Activated CD8-positive, alpha-beta T cell treated with anti-CD3 and anti-CD28 coated beads for 36 hours (primary cell): ENCODE data around the gene INAFM1. TPM values are rescaled to one million over a fixed set of nuclear protein-coding genes. Genes with fewer than 3 reads are reported as not detected.
"Not testable (repeated sequence)": the region's sequence is repeated elsewhere in the genome, so short reads cannot be mapped to it uniquely, and the experiment has no call there.

Source experiments
- ATAC-seq: fragments of 200-7000 bp; cut with Tn5 transposase; one replicate; pipeline ENCODE4 v1.10.0; 2021; ENCODE audit warnings: mild to moderate bottlenecking, moderate library complexity
- CTCF ChIA-PET: fragments of 350-600 bp; sonication (Branson Sonifier 250); formaldehyde crosslinking; loops from one replicate; lab custom pipeline; 2021; ENCODE audit warnings: antibody characterized with exemption; lab: Charles Lee
- POLR2A ChIA-PET: fragments of 350-600 bp; sonication (Branson Sonifier 250); formaldehyde crosslinking; loops from one replicate; lab custom pipeline; 2021; ENCODE audit warnings: antibody characterized with exemption; lab: Charles Lee
- DNase-seq: peaks from one replicate; pipeline ENCODE4 v3.0.0-alpha.2; 2020
- H3K27ac Mint-ChIP-seq: one replicate; pipeline ENCODE4 v1.8.0; 2021; ENCODE audit warnings: mild to moderate bottlenecking, mixed read lengths
- H3K27me3 Mint-ChIP-seq: one replicate; pipeline ENCODE4 v1.8.0; 2021; ENCODE audit warnings: mixed read lengths
- H3K36me3 Mint-ChIP-seq: one replicate; pipeline ENCODE4 v1.8.0; 2021; ENCODE audit warnings: low read depth, mixed read lengths
- H3K4me1 Mint-ChIP-seq: one replicate; pipeline ENCODE4 v1.8.0; 2021; ENCODE audit warnings: low read depth, mixed read lengths
- H3K4me3 Mint-ChIP-seq: one replicate; pipeline ENCODE4 v1.8.0; 2021; ENCODE audit warnings: mild to moderate bottlenecking, moderate library complexity, mixed read lengths
- H3K9me3 Mint-ChIP-seq: one replicate; pipeline ENCODE4 v1.8.0; 2021; ENCODE audit warnings: mixed read lengths
- intact Hi-C: fragments of 100-400 bp; cut with micrococcal nuclease; formaldehyde crosslinking; loops from one replicate; pipeline ENCODE4 v1.10.0; 2022
- total RNA-seq, 2 experiments: library from RNA; stranded (reverse); gene quantifications; one replicate each; pipeline ENCODE4 v1.2.3, GENCODE V29; 2021
- TF ChIP-seq, protein P1 (sequence below): fragments of 200-600 bp; IDR thresholded peaks from one replicate; pipeline ENCODE4 v1.8.0; 2022; ENCODE audit warnings: antibody characterized with exemption, mild to moderate bottlenecking

Gene INAFM1
- total RNA-seq, 2 experiments from 2014 or later: 11.4 to 12.7 TPM

DNA sequence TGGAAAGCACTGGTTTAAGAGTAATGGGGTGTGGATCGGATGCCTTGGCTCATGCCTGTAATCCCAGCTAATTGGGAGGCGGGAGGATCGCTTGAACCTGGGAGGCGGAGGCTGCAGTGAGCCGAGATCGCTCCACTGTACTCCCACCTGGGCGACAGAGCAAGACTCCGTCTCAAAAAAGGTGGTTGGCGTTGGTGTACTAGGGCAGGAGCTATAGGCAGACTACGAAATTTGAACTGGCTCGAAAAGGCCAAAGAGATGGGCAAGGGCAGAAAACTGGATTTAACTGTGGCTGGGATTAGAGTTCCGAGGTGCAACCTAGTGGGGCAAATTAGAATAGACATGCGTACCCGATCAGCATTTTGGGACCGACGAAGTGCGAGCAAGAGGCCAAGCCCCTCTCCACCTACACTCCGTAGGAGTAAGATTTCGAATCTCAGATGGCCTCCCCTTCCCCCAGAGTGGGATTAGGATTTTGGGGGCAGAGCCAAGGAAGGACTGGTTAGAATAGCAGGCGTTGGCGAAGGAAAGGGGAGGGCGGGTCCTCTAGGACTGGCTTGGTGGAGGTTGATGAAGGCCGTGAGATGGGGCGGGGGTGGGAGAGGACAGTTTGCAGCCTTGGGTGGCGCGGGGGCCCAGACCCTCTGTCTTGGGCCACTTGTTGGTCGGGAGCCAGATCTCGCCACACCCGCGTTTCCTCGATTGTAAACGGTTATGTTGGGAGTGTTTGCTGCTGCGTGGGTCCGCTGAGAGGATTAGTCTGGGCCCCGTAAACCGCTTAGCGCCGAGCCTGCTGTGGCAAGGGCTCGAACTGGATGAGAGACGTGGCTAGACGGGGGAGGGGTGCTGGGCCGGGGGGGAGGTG lies 2.0 kb upstream of the INAFM1 start:
- POLR2A ChIA-PET: interaction anchor here (0.9 to 1.2 kb wide), 4 partner anchors 14 to 71 kb away, joined by 3 to 4 read pairs (median 4); no protein-coding TSS in a partner anchor
- Mint-ChIP-seq H3K4me1 (peaks cover 23% of the 10 kb centered on the region), H3K27me3 (no peaks in the 10 kb centered on the region), H3K4me3 (peak overlapping the region; percentile 92), H3K9me3 (no peaks in the 10 kb centered on the region), H3K27ac (peak overlapping the region; percentile 87), H3K36me3 (peaks cover 14% of the 10 kb centered on the region)
- intact Hi-C loops: loop anchor here (2.0 kb wide), 1 partner anchor 16 kb away; the partner anchor contains the start of gene CCDC9
- TF ChIP-seq, protein P1, sequence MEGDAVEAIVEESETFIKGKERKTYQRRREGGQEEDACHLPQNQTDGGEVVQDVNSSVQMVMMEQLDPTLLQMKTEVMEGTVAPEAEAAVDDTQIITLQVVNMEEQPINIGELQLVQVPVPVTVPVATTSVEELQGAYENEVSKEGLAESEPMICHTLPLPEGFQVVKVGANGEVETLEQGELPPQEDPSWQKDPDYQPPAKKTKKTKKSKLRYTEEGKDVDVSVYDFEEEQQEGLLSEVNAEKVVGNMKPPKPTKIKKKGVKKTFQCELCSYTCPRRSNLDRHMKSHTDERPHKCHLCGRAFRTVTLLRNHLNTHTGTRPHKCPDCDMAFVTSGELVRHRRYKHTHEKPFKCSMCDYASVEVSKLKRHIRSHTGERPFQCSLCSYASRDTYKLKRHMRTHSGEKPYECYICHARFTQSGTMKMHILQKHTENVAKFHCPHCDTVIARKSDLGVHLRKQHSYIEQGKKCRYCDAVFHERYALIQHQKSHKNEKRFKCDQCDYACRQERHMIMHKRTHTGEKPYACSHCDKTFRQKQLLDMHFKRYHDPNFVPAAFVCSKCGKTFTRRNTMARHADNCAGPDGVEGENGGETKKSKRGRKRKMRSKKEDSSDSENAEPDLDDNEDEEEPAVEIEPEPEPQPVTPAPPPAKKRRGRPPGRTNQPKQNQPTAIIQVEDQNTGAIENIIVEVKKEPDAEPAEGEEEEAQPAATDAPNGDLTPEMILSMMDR: no peak
- no peak for ATAC-seq
- DNase-seq: peak; percentile 71
- CTCF ChIA-PET: interaction anchor here (0.9 to 1.4 kb wide), 3 partner anchors 12 to 77 kb away, joined by 3 to 5 read pairs (median 3); partner anchors contain the start of gene DHX34

DNA sequence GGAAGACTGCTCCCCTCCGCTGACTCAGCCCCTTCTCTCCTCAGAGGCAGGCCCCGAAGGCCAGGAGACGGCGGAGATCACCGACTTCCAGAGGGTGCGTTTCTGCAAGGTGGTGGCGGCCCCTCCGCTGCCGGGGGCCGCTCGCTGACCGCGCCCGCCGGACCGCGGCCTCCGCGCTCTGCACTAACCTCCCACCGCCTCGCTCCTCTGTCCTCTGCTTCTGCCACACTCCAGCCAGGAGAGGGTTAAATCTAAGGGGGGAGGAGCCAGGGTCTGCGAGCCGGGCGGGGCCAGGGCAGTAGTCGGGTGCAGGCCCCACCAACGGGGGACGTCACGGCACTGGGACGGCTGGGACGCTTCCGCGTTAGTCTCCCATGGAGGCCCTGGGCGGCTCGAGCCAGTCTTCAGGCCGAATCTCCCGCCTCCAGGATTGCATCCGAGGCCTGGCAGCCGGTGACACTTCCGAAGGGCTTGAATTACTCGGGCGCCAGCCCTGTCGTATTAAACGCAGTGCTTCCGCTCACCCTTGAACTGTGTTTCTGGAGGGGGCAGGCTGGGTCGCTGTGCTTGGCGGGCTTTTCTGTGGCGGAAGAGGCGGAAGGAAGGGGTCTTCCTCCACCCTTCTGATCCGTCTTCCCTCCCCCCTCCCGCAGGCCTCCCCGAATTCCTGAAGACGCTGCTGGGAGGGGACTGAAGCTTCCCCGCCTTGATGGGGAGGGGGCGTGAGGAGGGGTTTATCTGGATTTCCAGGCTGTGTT lies 1.2 kb upstream of the INAFM1 start:
- H3K27me3 Mint-ChIP-seq: no peaks in the 10 kb centered on the region
- H3K4me1 Mint-ChIP-seq: peaks cover 26% of the 10 kb centered on the region
- POLR2A ChIA-PET: interaction anchor here (1.1 to 3.9 kb wide), 7 partner anchors 9 to 155 kb away, joined by 3 to 33 read pairs (median 4); partner anchors contain the start of gene CCDC9
- peak overlapping the region; percentile 92 for H3K4me3 Mint-ChIP-seq
- H3K9me3 Mint-ChIP-seq: no peaks in the 10 kb centered on the region
- intact Hi-C loops: loop anchor here (2.0 kb wide), 1 partner anchor 17 kb away; the partner anchor contains the start of gene CCDC9
- DNase-seq (peak; percentile 93), ATAC-seq (peak; percentile 69)
- peak overlapping the region; percentile 99 for H3K27ac Mint-ChIP-seq
- H3K36me3 Mint-ChIP-seq: peaks cover 10% of the 10 kb centered on the region
- CTCF ChIA-PET: interaction anchor here (1.0 to 3.7 kb wide), 3 partner anchors 12 to 29 kb away, joined by 6 to 22 read pairs (median 10); no protein-coding TSS in a partner anchor
- TF ChIP-seq, protein P1: no peak

DNA sequence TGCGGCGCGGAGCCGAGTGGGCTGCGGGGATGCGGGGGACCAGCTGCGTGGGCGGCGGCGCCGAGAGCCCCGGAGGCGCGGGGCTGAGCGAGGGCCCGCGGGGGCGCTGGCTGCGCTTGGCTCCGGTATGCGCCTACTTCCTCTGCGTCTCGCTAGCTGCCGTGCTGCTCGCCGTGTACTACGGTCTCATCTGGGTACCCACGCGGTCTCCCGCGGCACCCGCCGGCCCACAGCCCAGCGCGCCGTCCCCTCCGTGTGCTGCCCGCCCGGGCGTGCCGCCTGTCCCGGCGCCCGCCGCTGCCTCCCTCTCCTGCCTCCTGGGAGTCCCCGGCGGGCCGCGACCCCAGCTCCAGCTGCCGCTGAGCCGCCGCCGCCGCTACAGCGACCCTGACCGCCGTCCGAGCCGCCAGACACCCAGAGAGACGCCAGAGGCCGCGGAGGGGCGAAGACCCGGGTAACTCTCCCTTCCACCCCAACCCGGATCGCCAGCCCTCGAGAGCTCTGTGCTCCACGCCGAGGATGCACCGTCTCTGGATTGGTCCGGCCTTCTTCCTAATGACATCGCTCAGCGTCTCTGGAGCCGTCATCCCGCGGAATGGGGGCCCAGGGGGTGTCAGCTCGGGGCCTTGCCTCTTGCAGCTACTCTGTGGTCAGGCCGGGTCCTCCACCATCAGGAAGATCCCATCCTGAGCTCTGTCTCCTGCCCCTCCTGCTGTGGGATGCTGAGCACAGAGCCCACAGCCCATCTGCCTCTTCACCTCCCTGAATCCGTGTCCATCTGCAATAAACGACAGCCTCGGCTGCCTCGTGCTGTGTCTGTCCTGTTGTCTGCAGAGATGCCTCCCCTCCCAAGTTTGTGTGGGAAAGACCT lies 441 bp downstream of the INAFM1 start:
- ATAC-seq (peak; percentile 8), DNase-seq (peak; percentile 26)
- Mint-ChIP-seq H3K27me3 (no peaks in the 10 kb centered on the region), H3K4me3 (peak overlapping the region; percentile 58), H3K27ac (peak overlapping the region; percentile 48), H3K9me3 (no peaks in the 10 kb centered on the region), H3K4me1 (peaks cover 26% of the 10 kb centered on the region), H3K36me3 (peaks cover 10% of the 10 kb centered on the region)
- TF ChIP-seq, protein P1: no peak
- intact Hi-C loops: no loop called here
- ChIA-PET CTCF (interaction anchor here (0.9 to 3.7 kb wide), 8 partner anchors 9 to 150 kb away, joined by 3 to 22 read pairs (median 10); no protein-coding TSS in a partner anchor), POLR2A (interaction anchor here (0.7 to 3.9 kb wide), 12 partner anchors 10 to 162 kb away, joined by 3 to 33 read pairs (median 4); partner anchors contain the start of genes CCDC9 and ZC3H4)

DNA sequence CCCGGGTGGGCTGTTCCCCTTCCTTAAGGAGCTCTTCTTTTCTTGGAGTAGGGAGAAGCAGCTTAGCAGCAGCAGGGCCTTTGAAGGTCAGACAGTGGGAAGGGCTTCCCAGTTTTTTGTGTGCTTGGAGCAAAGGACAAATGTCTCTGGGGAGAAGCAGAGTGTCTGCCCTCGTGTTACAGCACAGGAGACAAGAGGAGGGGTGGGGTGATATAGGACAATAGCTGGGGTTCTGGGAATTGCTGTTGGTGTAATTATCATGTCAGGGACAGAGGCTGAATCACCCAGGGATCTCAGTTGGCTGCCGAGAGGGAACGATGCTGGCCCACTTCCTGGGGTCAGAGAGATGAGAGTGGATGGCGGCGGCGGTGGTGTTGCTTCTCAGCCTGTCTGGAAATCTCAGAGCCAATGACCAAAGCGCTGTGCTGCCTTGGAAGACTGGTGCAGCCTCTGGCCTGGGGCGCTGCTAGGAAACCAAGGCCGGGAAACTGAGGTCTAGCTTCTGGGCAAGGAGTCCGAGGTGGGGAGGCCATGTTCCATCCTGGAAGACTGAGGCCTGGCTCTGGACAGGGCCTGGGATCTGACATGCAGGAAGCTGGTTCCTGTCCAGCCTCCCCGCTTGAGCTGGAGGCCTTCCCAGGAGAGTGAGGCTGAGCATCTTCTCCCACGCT lies 1.2 kb downstream of the INAFM1 start:
- intact Hi-C loops: no loop called here
- no peak overlapping the region for H3K27ac Mint-ChIP-seq

DNA sequence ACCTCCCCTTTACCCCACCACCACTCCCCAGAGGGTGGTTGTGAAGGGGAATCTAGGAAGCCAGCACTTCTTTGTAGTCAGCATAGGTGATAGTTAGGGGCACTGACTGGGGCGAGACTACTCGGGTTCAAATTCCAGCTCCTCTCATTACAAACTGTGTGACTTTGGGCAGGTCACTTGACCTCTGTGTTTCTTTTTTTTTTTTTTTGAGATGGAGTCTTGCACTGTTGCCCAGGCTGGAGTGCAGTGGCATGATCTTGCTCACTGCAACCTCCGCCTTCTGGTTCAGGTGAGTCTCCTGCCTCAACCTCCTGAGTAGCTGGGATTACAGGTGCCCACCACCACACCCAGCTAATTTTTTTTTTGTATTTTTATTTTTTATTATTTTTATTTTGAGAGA lies 1.8 kb downstream of the INAFM1 start:
- H3K27me3 Mint-ChIP-seq, H3K9me3 Mint-ChIP-seq, intact Hi-C loops, DNase-seq, ATAC-seq, H3K27ac Mint-ChIP-seq, H3K4me3 Mint-ChIP-seq: not testable (repeated sequence)
- H3K36me3 Mint-ChIP-seq: peaks cover 10% of the 10 kb centered on the region
- peaks cover 26% of the 10 kb centered on the region for H3K4me1 Mint-ChIP-seq
- POLR2A ChIA-PET: interaction anchor here (0.6 to 3.9 kb wide), 3 partner anchors 17 to 152 kb away, joined by 3 to 33 read pairs (median 3); partner anchors contain the start of gene CCDC9
- CTCF ChIA-PET: interaction anchor here (1.6 to 3.7 kb wide), 5 partner anchors 7 to 115 kb away, joined by 8 to 22 read pairs (median 10); no protein-coding TSS in a partner anchor

More for the DNA sequence above, 1.2 kb downstream of the INAFM1 start:
- Mint-ChIP-seq H3K4me1 (peaks cover 26% of the 10 kb centered on the region), H3K4me3 (peak overlapping the region; percentile 58), H3K9me3 (no peaks in the 10 kb centered on the region), H3K36me3 (peaks cover 10% of the 10 kb centered on the region), H3K27me3 (no peaks in the 10 kb centered on the region)
- no peak for ATAC-seq
- POLR2A ChIA-PET: interaction anchor here (0.6 to 3.9 kb wide), 8 partner anchors 9 to 160 kb away, joined by 3 to 33 read pairs (median 3); partner anchors contain the start of gene CCDC9
- no peak for DNase-seq
- TF ChIP-seq, protein P1: no peak
- CTCF ChIA-PET: interaction anchor here (0.9 to 3.7 kb wide), 7 partner anchors 8 to 115 kb away, joined by 4 to 22 read pairs (median 10); no protein-coding TSS in a partner anchor
